Body of pancreas (tissue), 4 donors: Measurements from ENCODE around the gene SF3B5.

Experiments
- CTCF ChIP-seq, 7 experiments: fragments of 450-650 bp in 4 of 7; fragments of 200-600 bp in 3 of 7; sonication (generic) in 3 of 7; IDR thresholded peaks; one replicate each; pipeline ENCODE4 v1.5.1; 2016 to 2019; ENCODE audit warnings: antibody characterized with exemption in 7 of 7
- POLR2A ChIP-seq, 3 donors: fragments of 450-650 bp; IDR thresholded peaks; one replicate each; pipeline ENCODE4 v1.6.1; 2016; ENCODE audit warnings: antibody characterized with exemption in 3 of 3, mild to moderate bottlenecking in 2 of 3

- TF ChIP-seq CTCF (IDR thresholded peaks at IDR 0.05) (no peak), POLR2A (IDR thresholded peaks at IDR 0.05) (no peak)
Observed at GRCh38 chr6:144083172-144083571, 12.2 kb downstream of the SF3B5 start.
